Measurements from ENCODE around the gene SLC8A3. TPM values are rescaled to one million over a fixed set of nuclear protein-coding genes. Genes with fewer than 3 reads are reported as not detected.

The SLC8A3 gene
- total RNA-seq, 1 donor: not detected

DNA sequence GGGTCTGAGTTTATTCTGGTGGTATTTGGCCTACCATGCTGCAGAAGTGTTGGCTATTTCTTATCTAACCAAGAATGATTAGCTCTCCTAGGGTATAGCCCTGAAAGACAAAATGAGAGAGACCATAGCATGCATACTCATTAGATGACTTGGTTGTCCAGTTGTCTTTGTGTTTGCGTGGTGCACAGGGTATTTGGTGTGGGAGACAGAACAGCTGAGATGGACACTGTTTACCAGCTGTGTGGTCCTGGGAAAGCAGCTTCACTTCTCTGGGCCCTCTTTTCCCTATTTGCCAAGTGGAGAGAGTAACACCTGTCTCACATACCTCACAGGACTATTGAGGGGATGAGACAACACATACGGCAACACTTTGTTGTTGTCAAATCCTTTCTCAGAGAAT is 95.6 kb downstream of the SLC8A3 start:
- no peak for DNase-seq (ENCODE audit: low read depth)
- no peak overlapping the region for H3K4me3 ChIP-seq (ENCODE audit: low read depth, low read length)
- TF ChIP-seq, protein P1, sequence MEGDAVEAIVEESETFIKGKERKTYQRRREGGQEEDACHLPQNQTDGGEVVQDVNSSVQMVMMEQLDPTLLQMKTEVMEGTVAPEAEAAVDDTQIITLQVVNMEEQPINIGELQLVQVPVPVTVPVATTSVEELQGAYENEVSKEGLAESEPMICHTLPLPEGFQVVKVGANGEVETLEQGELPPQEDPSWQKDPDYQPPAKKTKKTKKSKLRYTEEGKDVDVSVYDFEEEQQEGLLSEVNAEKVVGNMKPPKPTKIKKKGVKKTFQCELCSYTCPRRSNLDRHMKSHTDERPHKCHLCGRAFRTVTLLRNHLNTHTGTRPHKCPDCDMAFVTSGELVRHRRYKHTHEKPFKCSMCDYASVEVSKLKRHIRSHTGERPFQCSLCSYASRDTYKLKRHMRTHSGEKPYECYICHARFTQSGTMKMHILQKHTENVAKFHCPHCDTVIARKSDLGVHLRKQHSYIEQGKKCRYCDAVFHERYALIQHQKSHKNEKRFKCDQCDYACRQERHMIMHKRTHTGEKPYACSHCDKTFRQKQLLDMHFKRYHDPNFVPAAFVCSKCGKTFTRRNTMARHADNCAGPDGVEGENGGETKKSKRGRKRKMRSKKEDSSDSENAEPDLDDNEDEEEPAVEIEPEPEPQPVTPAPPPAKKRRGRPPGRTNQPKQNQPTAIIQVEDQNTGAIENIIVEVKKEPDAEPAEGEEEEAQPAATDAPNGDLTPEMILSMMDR (IDR thresholded peaks at IDR 0.05; ENCODE audit: insufficient read depth, low read depth, low read length): no peak

DNA sequence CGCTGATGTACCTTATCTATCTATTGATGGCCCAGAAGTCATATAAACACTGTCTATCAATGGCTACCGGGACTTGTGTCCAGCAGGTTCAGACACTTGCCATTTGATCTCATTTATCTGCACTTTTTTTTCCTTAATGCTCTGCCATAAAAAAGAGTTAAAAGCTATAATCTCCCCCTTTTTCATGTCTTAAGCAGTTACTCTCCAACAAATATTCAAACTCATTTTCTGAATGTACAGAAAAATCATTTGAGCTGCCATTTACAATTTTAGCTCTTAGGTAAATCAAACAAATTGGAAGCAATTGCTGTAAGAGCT is 101.4 kb downstream of the SLC8A3 start:
- H3K4me3 ChIP-seq (ENCODE audit: low read depth, low read length): no peak overlapping the region
- TF ChIP-seq, protein P1 (IDR thresholded peaks at IDR 0.05; ENCODE audit: insufficient read depth, low read depth, low read length): no peak
- DNase-seq (ENCODE audit: low read depth): no peak

DNA sequence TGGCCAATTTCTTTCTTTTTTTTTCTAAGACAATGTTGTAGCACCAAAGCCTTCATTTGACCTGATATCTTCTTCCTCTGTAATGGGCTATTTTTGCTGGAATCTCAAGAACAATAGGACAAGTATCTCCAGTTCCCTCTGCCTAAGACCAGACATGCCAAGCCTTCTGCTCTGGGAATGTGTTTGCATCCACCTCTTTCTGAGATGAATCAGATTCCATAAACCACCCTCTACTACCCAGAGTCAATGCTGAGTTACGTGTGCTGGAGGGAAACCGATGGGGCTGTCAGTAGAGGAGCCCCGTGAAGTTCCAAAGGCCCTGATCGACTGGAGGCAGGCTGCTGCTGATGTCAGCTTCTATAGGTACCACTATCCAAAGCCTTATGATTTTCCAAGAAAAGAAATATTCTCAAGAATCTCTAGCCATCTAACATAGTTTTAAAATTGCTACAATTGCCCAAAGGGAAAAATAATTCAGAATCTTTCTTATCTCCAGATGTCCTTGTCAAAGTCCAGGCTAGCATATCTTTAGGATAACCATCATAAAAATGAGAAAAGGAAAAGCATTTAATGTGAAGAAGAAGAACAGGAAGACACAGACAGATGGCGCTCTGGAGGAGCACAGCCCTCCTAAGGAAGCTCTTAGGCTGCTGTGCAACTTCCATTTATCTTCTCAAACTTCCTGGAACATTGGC is 101.9 kb downstream of the SLC8A3 start:
- peak; percentile 41 for DNase-seq (ENCODE audit: low read depth)
- no peak overlapping the region for H3K4me3 ChIP-seq (ENCODE audit: low read depth, low read length)
- TF ChIP-seq, protein P1 (IDR thresholded peaks at IDR 0.05; ENCODE audit: insufficient read depth, low read depth, low read length): peak; percentile 56

DNA sequence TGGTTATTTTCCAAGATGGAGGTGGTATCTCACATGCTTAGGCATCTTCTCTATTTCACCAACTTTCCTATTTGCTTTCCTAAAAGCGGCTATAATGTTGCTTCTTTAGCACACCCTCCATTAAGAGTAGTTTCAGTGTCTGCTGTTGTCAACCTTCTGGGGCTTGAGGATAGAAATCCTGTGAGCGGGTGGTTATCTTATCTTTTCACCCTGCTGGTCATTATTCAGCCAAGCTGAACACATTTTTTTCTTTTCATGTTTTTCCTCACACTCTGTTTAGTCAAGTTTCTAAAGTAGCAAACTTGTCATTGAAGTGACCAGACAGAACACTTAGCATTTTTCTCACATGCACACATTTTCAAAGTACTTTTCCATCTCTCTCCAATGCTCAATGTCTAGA is 104.5 kb downstream of the SLC8A3 start:
- TF ChIP-seq, protein P1 (IDR thresholded peaks at IDR 0.05; ENCODE audit: insufficient read depth, low read depth, low read length): no peak
- H3K4me3 ChIP-seq (ENCODE audit: low read depth, low read length): no peak overlapping the region
- DNase-seq (ENCODE audit: low read depth): no peak

DNA sequence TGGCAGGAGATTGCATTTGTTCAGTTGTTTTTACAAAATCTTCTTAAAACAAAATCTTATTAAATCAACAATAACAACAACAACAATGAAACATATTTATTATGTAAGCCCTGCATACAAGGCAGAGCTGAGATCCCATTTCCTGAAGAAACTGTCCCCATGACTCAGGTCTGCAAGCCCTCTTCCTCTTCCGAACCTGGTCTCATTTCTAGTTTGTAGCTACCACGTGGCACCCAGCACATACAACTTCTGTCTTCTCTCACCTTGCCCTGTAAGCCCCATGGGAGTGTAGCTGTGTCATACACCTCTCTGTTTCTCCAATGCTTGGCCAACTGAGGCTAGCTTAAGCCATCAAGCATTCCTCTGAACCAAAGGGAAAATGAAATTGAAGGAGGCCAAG is 106.4 kb downstream of the SLC8A3 start:
- H3K4me3 ChIP-seq (ENCODE audit: low read depth, low read length): no peak overlapping the region
- DNase-seq (ENCODE audit: low read depth): no peak
- TF ChIP-seq, protein P1 (IDR thresholded peaks at IDR 0.05; ENCODE audit: insufficient read depth, low read depth, low read length): no peak

DNA sequence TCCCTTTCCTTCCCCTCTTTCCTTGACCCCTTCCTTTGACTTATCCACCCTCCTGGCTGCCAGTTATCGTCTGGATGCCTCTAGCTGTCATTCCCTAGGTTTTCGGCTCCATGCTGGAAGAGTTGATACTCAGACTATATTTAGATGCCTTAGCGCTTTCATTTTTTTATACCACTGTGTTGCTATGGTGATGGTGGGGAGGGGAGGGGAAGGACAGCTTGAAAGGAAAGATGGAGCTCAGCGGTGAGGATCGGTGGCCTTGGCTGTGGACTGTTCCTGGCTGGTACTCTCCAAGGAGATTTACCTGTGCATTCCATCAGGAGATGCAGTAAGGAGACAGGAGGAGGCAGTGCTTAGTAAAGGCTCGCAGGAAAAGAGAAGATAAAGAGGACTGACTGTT is 108.7 kb downstream of the SLC8A3 start:
- DNase-seq (ENCODE audit: low read depth): no peak
- H3K4me3 ChIP-seq (ENCODE audit: low read depth, low read length): no peak overlapping the region
- TF ChIP-seq, protein P1 (IDR thresholded peaks at IDR 0.05; ENCODE audit: insufficient read depth, low read depth, low read length): no peak

DNA sequence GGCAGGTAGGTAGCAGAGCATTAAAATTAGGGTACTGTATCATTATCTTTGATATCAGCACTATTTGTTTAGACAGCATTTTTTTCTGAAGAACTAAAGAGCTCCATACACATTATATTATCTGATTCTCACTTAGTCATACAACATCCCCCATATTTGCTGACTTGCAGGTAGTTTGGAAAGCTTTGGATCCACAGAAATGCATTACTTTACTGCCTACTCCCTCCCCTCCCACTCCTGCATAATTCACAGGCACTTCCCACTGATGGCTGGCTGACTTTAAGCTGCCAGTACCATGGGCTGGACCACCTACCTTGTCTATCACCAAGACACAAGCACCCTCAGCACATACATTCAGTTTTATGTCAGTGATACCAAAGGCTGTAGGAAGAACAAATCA is 110.4 kb downstream of the SLC8A3 start:
- TF ChIP-seq, protein P1 (IDR thresholded peaks at IDR 0.05; ENCODE audit: insufficient read depth, low read depth, low read length): no peak
- no peak overlapping the region for H3K4me3 ChIP-seq (ENCODE audit: low read depth, low read length)
- DNase-seq (ENCODE audit: low read depth): no peak

All from fibroblast of villous mesenchyme (primary cell).